Measurements from ENCODE around the gene OR4N5. TPM values are rescaled to one million over a fixed set of nuclear protein-coding genes. Genes with fewer than 3 reads are reported as not detected.
"Not testable (repeated sequence)": the region's sequence is repeated elsewhere in the genome, so short reads cannot be mapped to it uniquely, and the experiment has no call there.

The OR4N5 gene
- total RNA-seq, 1 donor from 2014 or later, result not detected

DNA sequence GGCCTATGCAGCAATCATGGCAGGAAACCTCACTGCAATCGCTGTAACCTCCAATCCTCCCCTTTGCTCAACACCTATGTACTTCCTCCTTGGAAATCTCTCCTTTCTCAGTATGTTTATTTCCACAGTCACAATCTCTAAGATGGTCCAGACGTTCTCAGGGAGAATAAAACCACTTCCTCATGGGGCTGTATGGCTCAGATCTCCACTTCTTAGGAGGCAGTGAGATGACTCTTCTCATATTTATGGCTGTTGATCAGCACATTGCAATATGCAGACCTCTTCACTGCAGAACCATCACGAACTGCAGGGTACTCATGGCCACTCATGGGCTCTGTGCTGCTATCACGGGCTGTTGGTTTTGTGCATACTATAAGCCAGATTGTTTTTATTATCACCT is 45.2 kb upstream of the OR4N5 start:
- Histone ChIP-seq H3K9me3 (ENCODE audit: insufficient read depth, low read depth, low read length) (no peaks in the 10 kb centered on the region), H3K36me3 (ENCODE audit: insufficient read depth, low read length) (no peaks in the 10 kb centered on the region), H3K4me3 (ENCODE audit: insufficient read depth, low read depth, low read length) (no peak overlapping the region), H4K20me1 (ENCODE audit: insufficient read depth, low read length) (no peaks in the 10 kb centered on the region), H2AFZ (ENCODE audit: low read depth, low read length) (no peak overlapping the region), H3K9ac (ENCODE audit: low read length) (no peak overlapping the region), H3K4me2 (ENCODE audit: low read length) (no peak overlapping the region), H3K4me1 (ENCODE audit: insufficient read depth, low read length) (no peaks in the 10 kb centered on the region), H3K79me2 (ENCODE audit: insufficient read depth, low read length) (no peaks in the 10 kb centered on the region), H3K27ac (ENCODE audit: low read depth, low read length) (no peak overlapping the region), H3K27me3 (ENCODE audit: insufficient read depth, low read length) (no peaks in the 10 kb centered on the region)
- FAIRE-seq (no peak), DNase-seq (ENCODE audit: low read depth) (no peak)
- no peaks in the 10 kb centered on the region for H3K27me3 Mint-ChIP-seq (ENCODE audit: low read depth, unreplicated experiment)
- no peaks in the 10 kb centered on the region for H3K4me1 Mint-ChIP-seq (ENCODE audit: low read depth, unreplicated experiment)
- peaks cover 7% of the 10 kb centered on the region for H3K9me3 Mint-ChIP-seq (ENCODE audit: unreplicated experiment)
- TF ChIP-seq CTCF (IDR thresholded peaks at IDR 0.05; ENCODE audit: insufficient read depth, low read depth, low read length) (no peak), EZH2 (IDR thresholded peaks at IDR 0.05; ENCODE audit: insufficient read depth, low read length) (no peak)
- no peak overlapping the region for H3K27ac Mint-ChIP-seq (ENCODE audit: unreplicated experiment)
- no peak overlapping the region for H3K4me3 Mint-ChIP-seq (ENCODE audit: unreplicated experiment)
- H3K36me3 Mint-ChIP-seq (ENCODE audit: low read depth, unreplicated experiment), result no peaks in the 10 kb centered on the region

GRCh38 chr14:20098926-20099770 is 39.5 kb upstream of the OR4N5 start:
- H3K4me3 Mint-ChIP-seq (ENCODE audit: unreplicated experiment); H3K4me1 ChIP-seq (ENCODE audit: insufficient read depth, low read length); H3K9ac ChIP-seq (ENCODE audit: low read length); H2AFZ ChIP-seq (ENCODE audit: low read depth, low read length); H3K27me3 Mint-ChIP-seq (ENCODE audit: low read depth, unreplicated experiment); DNase-seq (ENCODE audit: low read depth); H4K20me1 ChIP-seq (ENCODE audit: insufficient read depth, low read length); FAIRE-seq; H3K9me3 ChIP-seq (ENCODE audit: insufficient read depth, low read depth, low read length); H3K4me3 ChIP-seq (ENCODE audit: insufficient read depth, low read depth, low read length); H3K27ac ChIP-seq (ENCODE audit: low read depth, low read length); H3K27ac Mint-ChIP-seq (ENCODE audit: unreplicated experiment); H3K36me3 ChIP-seq (ENCODE audit: insufficient read depth, low read length); H3K4me2 ChIP-seq (ENCODE audit: low read length); H3K36me3 Mint-ChIP-seq (ENCODE audit: low read depth, unreplicated experiment); H3K79me2 ChIP-seq (ENCODE audit: insufficient read depth, low read length); H3K4me1 Mint-ChIP-seq (ENCODE audit: low read depth, unreplicated experiment); H3K27me3 ChIP-seq (ENCODE audit: insufficient read depth, low read length); H3K9me3 Mint-ChIP-seq (ENCODE audit: unreplicated experiment): not testable (repeated sequence)

- Histone ChIP-seq H3K9me3 (ENCODE audit: insufficient read depth, low read depth, low read length) (peaks cover 5% of the 10 kb centered on the region), H4K20me1 (ENCODE audit: insufficient read depth, low read length) (no peaks in the 10 kb centered on the region), H3K4me2 (ENCODE audit: low read length) (no peak within 1 kb of the TSS), H3K79me2 (ENCODE audit: insufficient read depth, low read length) (no peaks in the 10 kb centered on the region), H3K4me3 (ENCODE audit: insufficient read depth, low read depth, low read length) (no peak within 1 kb of the TSS), H3K4me1 (ENCODE audit: insufficient read depth, low read length) (no peaks in the 10 kb centered on the region), H2AFZ (ENCODE audit: low read depth, low read length) (no peak within 1 kb of the TSS), H3K36me3 (ENCODE audit: insufficient read depth, low read length) (no peaks in the 10 kb centered on the region), H3K9ac (ENCODE audit: low read length) (no peak within 1 kb of the TSS), H3K27ac (ENCODE audit: low read depth, low read length) (no peak within 1 kb of the TSS), H3K27me3 (ENCODE audit: insufficient read depth, low read length) (no peaks in the 10 kb centered on the region)
- Mint-ChIP-seq H3K4me1 (ENCODE audit: low read depth, unreplicated experiment) (no peaks in the 10 kb centered on the region), H3K4me3 (ENCODE audit: unreplicated experiment) (no peak within 1 kb of the TSS), H3K27me3 (ENCODE audit: low read depth, unreplicated experiment) (no peaks in the 10 kb centered on the region), H3K9me3 (ENCODE audit: unreplicated experiment) (peaks cover 3% of the 10 kb centered on the region), H3K36me3 (ENCODE audit: low read depth, unreplicated experiment) (no peaks in the 10 kb centered on the region), H3K27ac (ENCODE audit: unreplicated experiment) (no peak within 1 kb of the TSS)
- no peak for FAIRE-seq
- TF ChIP-seq CTCF (IDR thresholded peaks at IDR 0.05; ENCODE audit: insufficient read depth, low read depth, low read length) (no peak), EZH2 (IDR thresholded peaks at IDR 0.05; ENCODE audit: insufficient read depth, low read length) (no peak)
- no peak for DNase-seq (ENCODE audit: low read depth)
Observed at GRCh38 chr14:20110438-20110837, 28.2 kb upstream of the OR4N5 start, which contains the start of gene OR4K17. OR4K17 (plus strand) TSS chr14:20110739; CDS start chr14:20117500, 6,761 bp downstream.

Measured in astrocyte (in vitro differentiated cells and primary cell).